HCT116 (cell line): Measurements from ENCODE around the gene VWA7. TPM values are rescaled to one million over a fixed set of nuclear protein-coding genes. Genes with fewer than 3 reads are reported as not detected.
"Not testable (repeated sequence)": the region's sequence is repeated elsewhere in the genome, so short reads cannot be mapped to it uniquely, and the experiment has no call there.

Source experiments
- ATAC-seq: fragments of 200-7000 bp; cut with Tn5 transposase; 2 replicates; pipeline ENCODE4 v1.9.1; 2020; ENCODE audit warnings: mild to moderate bottlenecking, moderate library complexity
- BruUV-seq: library from RNA; stranded (reverse); fragments of 400-500 nt; replicated peaks from 2 replicates; lab custom pipeline; 2021; lab: Mats Ljungman, UMichigan
- CTCF ChIA-PET: fragments of 300-600 bp; sonication (Branson Sonifier 250); formaldehyde crosslinking; loops from one replicate; lab custom pipeline; 2021; ENCODE audit warnings: antibody characterized with exemption; lab: Charles Lee
- POLR2A ChIA-PET: fragments of 300-600, 350-600 bp; sonication (Branson Sonifier 250); formaldehyde crosslinking; loops from one replicate; lab custom pipeline; 2021; ENCODE audit warnings: antibody characterized with exemption; lab: Charles Lee
- RAD21 ChIA-PET, 2 experiments: fragments of 300-600 bp; sonication (Branson Sonifier 250); formaldehyde crosslinking; loops; one replicate each; lab custom pipeline; 2023; ENCODE audit warnings: low total read pairs in 2 of 2; ENCODE audit not compliant: uncharacterized antibody in 2 of 2, unreplicated experiment in 2 of 2, low non-redundant PET in 1 of 2; lab: Charles Lee
- DNase-seq: peaks from one replicate; pipeline ENCODE4 v3.0.0-alpha.2; 2010; ENCODE audit warnings: low read depth, low spot score
- H2AFZ ChIP-seq: fragments of 200-600 bp; shearing (Covaris generic), sonication (generic); 2 replicates; pipeline ENCODE4 v1.6.1; 2017; ENCODE audit warnings: low read depth, mixed run types, mixed read lengths, antibody characterized with exemption, low read length; ENCODE audit not compliant: poor library complexity, severe bottlenecking
- H3K27ac ChIP-seq: 2 replicates; pipeline ENCODE4 v1.5.1; 2012; ENCODE audit warnings: low read depth, low read length
- H3K27me3 ChIP-seq: fragments of 200-600 bp; sonication (generic); 2 replicates; pipeline ENCODE4 v1.6.1; 2016; ENCODE audit warnings: mixed run types, low read length, mixed read lengths; ENCODE audit not compliant: insufficient read depth
- H3K36me3 ChIP-seq, 2 experiments: fragments of 200-500 bp in 1 of 2; fragments of 200-600 bp in 1 of 2; sonication (Bioruptor generic) in 1 of 2; sonication (generic) in 1 of 2; 2 replicates each; pipeline versions ENCODE4 v1.5.1 to v1.6.1; 2014 to 2016; ENCODE audit warnings: low read length in 2 of 2, inconsistent platforms in 1 of 2, mixed read lengths in 1 of 2, mixed run types in 1 of 2; ENCODE audit not compliant: insufficient read depth in 2 of 2, control insufficient read depth in 1 of 2
- H3K4me1 ChIP-seq, 2 experiments: fragments of 200-600 bp in 1 of 2; sonication (generic) in 1 of 2; 2 replicates each; pipeline versions ENCODE4 v1.5.1 to v1.6.1; 2012 to 2017; ENCODE audit warnings: low read length in 2 of 2, inconsistent platforms in 1 of 2, mild to moderate bottlenecking in 1 of 2, mixed read lengths in 1 of 2, mixed run types in 1 of 2, moderate library complexity in 1 of 2; ENCODE audit not compliant: insufficient read depth in 2 of 2, control insufficient read depth in 1 of 2
- H3K4me2 ChIP-seq: fragments of 200-600 bp; sonication (generic); 2 replicates; pipeline ENCODE4 v1.6.1; 2017; ENCODE audit warnings: mixed run types, low read length, mixed read lengths
- H3K4me3 ChIP-seq, 2 experiments: fragments of 200-600 bp in 1 of 2; sonication (generic) in 1 of 2; replicated peaks in 1 of 2; 2 replicates each; pipeline ENCODE4 v1.5.1; 2011 to 2016; ENCODE audit warnings: low read length in 2 of 2, control low read depth in 1 of 2, low read depth in 1 of 2, mild to moderate bottlenecking in 1 of 2, mixed read lengths in 1 of 2, mixed run types in 1 of 2
- H3K79me2 ChIP-seq: fragments of 200-600 bp; sonication (generic); 2 replicates; pipeline ENCODE4 v1.6.1; 2017; ENCODE audit warnings: mild to moderate bottlenecking, mixed run types, low read length, moderate library complexity, mixed read lengths; ENCODE audit not compliant: insufficient read depth
- H3K9ac ChIP-seq: fragments of 200-600 bp; sonication (generic); 2 replicates; pipeline ENCODE4 v1.6.1; 2016; ENCODE audit warnings: low read length, mixed read lengths
- H3K9me2 ChIP-seq: fragments of 200-600 bp; sonication (generic), shearing (Covaris generic); 2 replicates; pipeline ENCODE4 v1.6.1; 2017; ENCODE audit warnings: mixed run types, mild to moderate bottlenecking, moderate library complexity; ENCODE audit not compliant: insufficient read depth
- H3K9me3 ChIP-seq, 2 experiments: fragments of 200-500 bp in 1 of 2; fragments of 200-600 bp in 1 of 2; sonication (Bioruptor generic) in 1 of 2; sonication (generic) in 1 of 2; 2 replicates each; pipeline ENCODE4 v1.6.1; 2014 to 2017; ENCODE audit warnings: low read length in 2 of 2, mixed read lengths in 2 of 2, inconsistent platforms in 1 of 2, low read depth in 1 of 2, mild to moderate bottlenecking in 1 of 2, mixed run types in 1 of 2, moderate library complexity in 1 of 2; ENCODE audit not compliant: control insufficient read depth in 1 of 2, insufficient read depth in 1 of 2
- H4K20me1 ChIP-seq: fragments of 200-600 bp; sonication (generic), shearing (Covaris generic); 2 replicates; pipeline ENCODE4 v1.6.1; 2017; ENCODE audit warnings: mixed run types, mild to moderate bottlenecking, moderate library complexity; ENCODE audit not compliant: insufficient read depth
- EZH2phosphoT487 ChIP-seq: fragments of 200-600 bp; IDR thresholded peaks from 2 replicates; pipeline ENCODE4 v1.6.1; 2018; ENCODE audit warnings: antibody characterized with exemption, borderline replicate concordance
- JUND ChIP-seq: IDR thresholded peaks from 2 replicates; pipeline ENCODE4 v1.6.1; 2012
- SP1 ChIP-seq: IDR thresholded peaks from 2 replicates; pipeline ENCODE4 v1.6.1; 2012; ENCODE audit warnings: low read depth
- intact Hi-C: fragments of 100-400 bp; cut with micrococcal nuclease; formaldehyde crosslinking; loops from 2 replicates; pipeline ENCODE4 v1.10.0; 2022
- total RNA-seq: library from RNA; stranded (reverse); gene quantifications from one replicate; pipeline ENCODE4 v1.2.1, GENCODE V29; 2021; ENCODE audit not compliant: unreplicated experiment
- TF ChIP-seq, protein P1 (sequence below): IDR thresholded peaks from 2 replicates; pipeline ENCODE4 v1.6.1; 2012

VWA7 gene
- total RNA-seq, 1 experiment from 2014 or later, result 14.6 TPM

DNA sequence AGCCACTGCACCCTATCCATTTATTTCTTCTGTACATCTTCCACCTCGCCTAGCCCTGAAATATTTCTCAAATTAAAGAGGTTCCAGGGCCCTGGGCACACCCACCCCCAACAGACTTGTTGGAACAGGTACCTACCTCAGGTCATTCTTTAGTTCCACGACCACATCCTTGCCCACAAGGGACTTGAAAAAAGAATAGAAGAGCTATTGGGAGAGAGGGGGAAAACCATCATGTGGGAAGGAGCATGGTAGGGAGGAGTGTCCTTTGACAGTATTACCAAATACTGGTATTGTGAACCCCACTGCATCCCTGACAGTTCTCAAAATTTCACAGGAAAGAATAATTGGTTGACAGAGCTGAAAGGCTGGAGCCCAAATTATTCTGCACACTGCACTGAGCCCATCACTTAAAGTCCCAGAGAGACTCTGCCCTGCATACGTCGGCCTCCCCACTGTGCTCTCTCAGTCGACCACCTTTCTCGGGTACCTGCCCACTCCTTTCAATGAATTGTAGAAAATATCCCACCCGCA is 28.9 kb upstream of the VWA7 start:
- ChIA-PET POLR2A (interaction anchor here (0.5 to 4.8 kb wide), 9 partner anchors 10 to 141 kb away, joined by 3 to 49 read pairs (median 4); partner anchors contain the start of genes GPANK1, HSPA1B and VARS1), CTCF (interaction anchor here (1.3 to 2.4 kb wide), 3 partner anchors 10 to 68 kb away, joined by 3 to 16 read pairs (median 5); partner anchors contain the start of gene VARS1), RAD21 (no interaction called here)
- peak overlapping the region; percentile 85 for H3K27ac ChIP-seq
- intact Hi-C loops, result no loop called here
- H3K36me3 ChIP-seq, result peaks cover 3 to 11% of the 10 kb centered on the region in 2 experiments; a peak in 3 of 4 replicates
- TF ChIP-seq, protein P1, sequence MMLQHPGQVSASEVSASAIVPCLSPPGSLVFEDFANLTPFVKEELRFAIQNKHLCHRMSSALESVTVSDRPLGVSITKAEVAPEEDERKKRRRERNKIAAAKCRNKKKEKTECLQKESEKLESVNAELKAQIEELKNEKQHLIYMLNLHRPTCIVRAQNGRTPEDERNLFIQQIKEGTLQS, result no peak
- TF ChIP-seq JUND (no peak), SP1 (no peak), EZH2phosphoT487 (no peak)
- peaks cover 13 to 16% of the 10 kb centered on the region in 2 experiments for H3K4me1 ChIP-seq
- DNase-seq (no peak), ATAC-seq (peak; percentile 16)
- no peaks in the 10 kb centered on the region for H4K20me1 ChIP-seq
- H3K27me3 ChIP-seq, result no peaks in the 10 kb centered on the region
- peak overlapping the region; percentile 33 for H2AFZ ChIP-seq
- H3K4me3 ChIP-seq, result peak overlapping the region; percentile 93 to 94
- peak overlapping the region; percentile 98 for H3K4me2 ChIP-seq
- BruUV-seq, result TSS peak; percentile 74
- peak overlapping the region; percentile 95 for H3K9ac ChIP-seq
- H3K9me2 ChIP-seq, result no peaks in the 10 kb centered on the region
- H3K9me3 ChIP-seq, result no peaks in the 10 kb centered on the region
- H3K79me2 ChIP-seq, result peaks cover 40% of the 10 kb centered on the region

DNA sequence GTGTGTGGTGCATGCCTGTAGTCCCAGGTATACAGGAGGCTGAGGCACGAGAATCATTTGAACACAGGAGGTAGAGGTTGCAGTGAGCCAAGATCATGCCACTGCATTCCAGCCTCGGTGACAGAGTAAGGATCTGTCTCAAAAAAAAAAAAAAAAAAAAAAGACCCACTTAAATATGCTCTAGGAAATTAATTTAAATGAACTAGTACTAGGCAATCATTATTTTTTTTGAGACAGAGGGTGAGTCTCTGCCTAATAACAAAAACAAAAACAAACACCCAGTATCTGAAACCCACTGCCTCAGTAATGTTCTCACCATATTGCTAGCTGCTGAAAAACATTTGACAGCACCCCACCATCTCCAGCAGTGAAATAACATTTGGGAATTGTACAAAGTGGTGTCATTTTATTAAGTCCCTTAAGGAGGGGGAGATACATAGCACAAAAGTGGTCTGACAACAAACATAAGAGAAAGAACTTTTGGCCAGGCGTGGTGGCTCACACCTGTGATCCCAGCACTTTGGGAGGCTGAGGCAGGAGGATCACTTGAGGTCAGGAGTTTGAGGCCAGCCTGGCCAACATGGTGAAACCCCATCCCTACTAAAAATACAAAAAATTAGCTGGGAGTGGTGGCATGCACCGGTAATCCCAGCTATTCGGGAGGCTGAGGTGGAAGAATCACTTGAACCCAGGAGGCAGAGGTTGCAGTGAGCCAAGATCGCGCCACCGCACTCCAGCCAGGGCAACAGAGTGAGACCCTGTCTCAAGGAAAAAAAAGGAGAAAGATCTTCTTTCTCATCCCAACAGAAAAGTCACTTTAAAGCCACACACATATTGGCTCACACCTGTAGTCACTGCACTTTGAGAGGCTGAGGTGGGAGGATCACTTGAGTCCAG is 24.2 kb upstream of the VWA7 start:
- H3K4me2 ChIP-seq, RAD21 ChIA-PET, H2AFZ ChIP-seq, DNase-seq, H3K9me2 ChIP-seq, ATAC-seq, BruUV-seq, H3K4me3 ChIP-seq, H4K20me1 ChIP-seq, H3K9me3 ChIP-seq, intact Hi-C loops, H3K27me3 ChIP-seq, CTCF ChIA-PET, H3K9ac ChIP-seq, H3K27ac ChIP-seq: not testable (repeated sequence)
- H3K79me2 ChIP-seq, result peaks cover 35% of the 10 kb centered on the region
- H3K4me1 ChIP-seq, result peaks cover 8 to 15% of the 10 kb centered on the region in 2 experiments
- POLR2A ChIA-PET, result interaction anchor here (1.3 to 1.5 kb wide), 2 partner anchors 13 to 26 kb away, joined by 3 to 5 read pairs; partner anchors contain the start of gene HSPA1B
- peaks cover 6 to 12% of the 10 kb centered on the region in 2 experiments; a peak in 3 of 4 replicates for H3K36me3 ChIP-seq
